MM.1S (cell line): ENCODE data around the gene ATP8B4.

ENCODE experiments used
- CTCF ChIP-seq: fragments of 300-600 bp; sonication (generic); IDR thresholded peaks from 2 replicates; pipeline ENCODE4 v1.5.1; 2016; ENCODE audit warnings: antibody characterized with exemption, low read length, mixed read lengths
- EZH2 ChIP-seq: fragments of 300-600 bp; sonication (generic); optimal IDR thresholded peaks from 2 replicates; pipeline ENCODE3; 2017; ENCODE audit warnings: low read depth, mild to moderate bottlenecking, antibody characterized with exemption, low read length, mixed read lengths
- EZH2phosphoT487 ChIP-seq: fragments of 300-600 bp; sonication (generic); IDR thresholded peaks from 2 replicates; pipeline ENCODE4 v1.6.1; 2018; ENCODE audit warnings: antibody characterized with exemption, low read length

- TF ChIP-seq CTCF, result no peak
- TF ChIP-seq EZH2phosphoT487, result no peak
- TF ChIP-seq EZH2, result no peak
Observed at GRCh38 chr15:50059203-50059772, 59.7 kb downstream of the ATP8B4 start.
